IMR-90 (cell line): ENCODE data around the gene SLC9A6. TPM values are rescaled to one million over a fixed set of nuclear protein-coding genes. Genes with fewer than 3 reads are reported as not detected.

Experiments
- ATAC-seq: fragments of 200-7000 bp; cut with Tn5 transposase; 2 replicates; pipeline ENCODE4 v1.9.1; 2020; ENCODE audit warnings: low read depth, mild to moderate bottlenecking, moderate library complexity
- BruUV-seq: library from RNA; stranded (reverse); fragments of 400-500 nt; replicated peaks from 2 replicates; lab custom pipeline; 2021; lab: Mats Ljungman, UMichigan
- CTCF ChIA-PET: fragments of 300-600 bp; formaldehyde crosslinking; extraction: SDS; loops from one replicate; lab custom pipeline; 2021; ENCODE audit warnings: antibody characterized with exemption; lab: Yijun Ruan, JAX
- POLR2A ChIA-PET: fragments of 300-600 bp; sonication (Branson Sonifier 250); formaldehyde crosslinking; loops from one replicate; lab custom pipeline; 2022; ENCODE audit warnings: antibody characterized with exemption; ENCODE audit not compliant: unreplicated experiment; lab: Charles Lee
- DNase-seq: peaks from one replicate; pipeline ENCODE4 v3.0.0; 2013
- H2AFZ ChIP-seq: replicated peaks from 2 replicates; pipeline ENCODE3; 2013; ENCODE audit warnings: low read length, mild to moderate bottlenecking; ENCODE audit not compliant: poor library complexity
- H2AK5ac ChIP-seq: 2 replicates; pipeline ENCODE4 v1.6.1; 2013; ENCODE audit warnings: low read depth, low read length, inconsistent platforms
- H2AK9ac ChIP-seq: replicated peaks from 2 replicates; pipeline ENCODE3; 2013; ENCODE audit warnings: mild to moderate bottlenecking, low read depth, low read length, moderate library complexity; ENCODE audit not compliant: poor library complexity
- H2BK120ac ChIP-seq: 2 replicates; pipeline ENCODE4 v1.6.1; 2013; ENCODE audit warnings: low read depth, low read length, inconsistent platforms
- H2BK15ac ChIP-seq: 3 replicates; pipeline ENCODE4 v1.6.1; 2013; ENCODE audit warnings: low read depth, low read length, inconsistent platforms
- H2BK20ac ChIP-seq: 2 replicates; pipeline ENCODE4 v1.6.1; 2013; ENCODE audit warnings: low read depth, mild to moderate bottlenecking, inconsistent platforms, low read length, moderate library complexity
- H2BK5ac ChIP-seq: 2 replicates; pipeline ENCODE4 v1.6.1; 2013; ENCODE audit warnings: mild to moderate bottlenecking, low read depth, low read length, inconsistent platforms; ENCODE audit not compliant: poor library complexity, severe bottlenecking
- H3K14ac ChIP-seq: replicated peaks from 2 replicates; pipeline ENCODE4 v1.6.1; 2013; ENCODE audit warnings: low read depth, low read length, inconsistent platforms
- H3K18ac ChIP-seq: 2 replicates; pipeline ENCODE4 v1.6.1; 2013; ENCODE audit warnings: low read depth, low read length, control low read depth
- H3K23ac ChIP-seq: 2 replicates; pipeline ENCODE4 v1.6.1; 2013; ENCODE audit warnings: low read depth, low read length, inconsistent platforms
- H3K27ac ChIP-seq: 2 replicates; pipeline ENCODE4 v1.5.1; 2013; ENCODE audit warnings: mild to moderate bottlenecking, control low read depth, low read length; ENCODE audit not compliant: insufficient read depth
- H3K27me3 ChIP-seq: 2 replicates; pipeline ENCODE4 v1.6.1; 2013; ENCODE audit warnings: low read length; ENCODE audit not compliant: control insufficient read depth, insufficient read depth
- H3K36me3 ChIP-seq: 2 replicates; pipeline ENCODE4 v1.6.1; 2013; ENCODE audit warnings: low read length, mixed read lengths; ENCODE audit not compliant: control insufficient read depth, insufficient read depth
- H3K4ac ChIP-seq: 2 replicates; pipeline ENCODE4 v1.6.1; 2013; ENCODE audit warnings: low read depth, low read length, inconsistent platforms
- H3K4me1 ChIP-seq: 2 replicates; pipeline ENCODE4 v1.6.1; 2013; ENCODE audit warnings: low read length, mixed read lengths; ENCODE audit not compliant: control insufficient read depth, insufficient read depth
- H3K4me2 ChIP-seq: 2 replicates; pipeline ENCODE4 v1.6.1; 2013; ENCODE audit warnings: low read depth, mild to moderate bottlenecking, control low read depth, low read length, moderate library complexity
- H3K4me3 ChIP-seq: 2 replicates; pipeline ENCODE4 v1.5.1; 2013; ENCODE audit warnings: low read depth, mild to moderate bottlenecking, control low read depth, low read length, moderate library complexity; ENCODE audit not compliant: insufficient read depth
- H3K56ac ChIP-seq: 2 replicates; pipeline ENCODE4 v1.6.1; 2013; ENCODE audit warnings: low read length, inconsistent platforms; ENCODE audit not compliant: insufficient read depth; ENCODE audit errors: extremely low read depth
- H3K79me1 ChIP-seq, 2 experiments: 2 replicates each; pipeline ENCODE4 v1.6.1; 2013; ENCODE audit warnings: low read length in 2 of 2, inconsistent platforms in 1 of 2, low read depth in 1 of 2
- H3K9ac ChIP-seq: 2 replicates; pipeline ENCODE4 v1.6.1; 2013; ENCODE audit warnings: low read depth, low read length, control low read depth
- H3K9me1 ChIP-seq: 2 replicates; pipeline ENCODE4 v1.6.1; 2013; ENCODE audit warnings: low read length, inconsistent platforms; ENCODE audit not compliant: insufficient read depth
- H3K9me3 ChIP-seq: 2 replicates; pipeline ENCODE4 v1.6.1; 2013; ENCODE audit warnings: low read length; ENCODE audit not compliant: control insufficient read depth, insufficient read depth
- H4K20me1 ChIP-seq: 2 replicates; pipeline ENCODE4 v1.6.1; 2013; ENCODE audit warnings: low read length, inconsistent platforms; ENCODE audit not compliant: insufficient read depth
- H4K5ac ChIP-seq: 2 replicates; pipeline ENCODE4 v1.6.1; 2013; ENCODE audit warnings: mild to moderate bottlenecking, low read depth, low read length, control low read depth
- H4K8ac ChIP-seq, 2 experiments: 2 replicates each; pipeline ENCODE4 v1.6.1; 2013; ENCODE audit warnings: low read depth in 2 of 2, low read length in 2 of 2, control low read depth in 1 of 2, inconsistent platforms in 1 of 2
- H4K91ac ChIP-seq: 2 replicates; pipeline ENCODE4 v1.6.1; 2013; ENCODE audit warnings: low read depth, low read length, inconsistent platforms; ENCODE audit not compliant: insufficient read depth
- BHLHE40 ChIP-seq: fragments of 150-350 bp; IDR thresholded peaks from 2 replicates; pipeline ENCODE4 v1.6.1; 2016; ENCODE audit warnings: mild to moderate bottlenecking, low read depth, low read length
- CEBPB ChIP-seq: IDR thresholded peaks from 2 replicates; pipeline ENCODE4 v1.6.1; 2012; ENCODE audit warnings: low read depth, low read length, improper control_type of control experiment
- CTCF ChIP-seq: conservative IDR thresholded peaks from 2 replicates; pipeline ENCODE4 v1.5.1; 2012; ENCODE audit warnings: mild to moderate bottlenecking, low read depth, low read length, improper control_type of control experiment
- FOS ChIP-seq: fragments of 150-350 bp; IDR thresholded peaks from 2 replicates; pipeline ENCODE4 v1.6.1; 2016; ENCODE audit warnings: low read depth, low read length
- MAFK ChIP-seq: IDR thresholded peaks from 2 replicates; pipeline ENCODE4 v1.6.1; 2012; ENCODE audit warnings: low read depth, low read length, improper control_type of control experiment
- MAZ ChIP-seq: IDR thresholded peaks from 2 replicates; pipeline ENCODE4 v1.6.1; 2012; ENCODE audit warnings: low read depth, mild to moderate bottlenecking, low read length, improper control_type of control experiment, moderate library complexity, borderline replicate concordance
- NFE2L2 ChIP-seq: fragments of 150-350 bp; IDR thresholded peaks from 2 replicates; pipeline ENCODE4 v1.6.1; 2016; ENCODE audit warnings: low read depth, mild to moderate bottlenecking, low read length
- POLR2A ChIP-seq: IDR thresholded peaks from 2 replicates; pipeline ENCODE4 v1.6.1; 2012; ENCODE audit warnings: mild to moderate bottlenecking, low read depth, low read length
- RAD21 ChIP-seq: IDR thresholded peaks from 2 replicates; pipeline ENCODE4 v1.6.1; 2012; ENCODE audit warnings: low read length, improper control_type of control experiment
- RCOR1 ChIP-seq: IDR thresholded peaks from 2 replicates; pipeline ENCODE4 v1.6.1; 2012; ENCODE audit warnings: mild to moderate bottlenecking, low read length, improper control_type of control experiment; ENCODE audit not compliant: insufficient replicate concordance
- RFX5 ChIP-seq: IDR thresholded peaks from 2 replicates; pipeline ENCODE4 v1.8.0; 2012; ENCODE audit warnings: low read depth, mild to moderate bottlenecking, low read length, moderate library complexity
- SMC3 ChIP-seq: fragments of 150-350 bp; IDR thresholded peaks from 2 replicates; pipeline ENCODE4 v1.6.1; 2016; ENCODE audit warnings: low read depth, mild to moderate bottlenecking, antibody characterized with exemption, low read length, moderate library complexity
- WGBS, 2 experiments: methylation state at CpG; one replicate each; pipeline versions ENCODE4 v1.1.5 to v1.1.7; 2013; ENCODE audit warnings: missing lambda C conversion rate in 2 of 2; ENCODE audit not compliant: insufficient read length in 1 of 2; ENCODE audit errors: extremely low coverage in 2 of 2; 5-methylcytosine and 5-hydroxymethylcytosine counted together
- dilution Hi-C: fragments of 300-500 bp; cut with HindIII; formaldehyde crosslinking; loops from one replicate; pipeline ENCODE4 v1.14.3; 2018; ENCODE audit warnings: low sequenced_read_pairs; ENCODE audit not compliant: unreplicated experiment
- in situ Hi-C: fragments of 300-500 bp; cut with MboI; formaldehyde crosslinking; loops from 3 replicates; pipeline ENCODE4 v1.14.3; 2019; ENCODE audit warnings: low sequenced_read_pairs, inconsistent platforms, mixed read lengths
- intact Hi-C: fragments of 100-400 bp; cut with micrococcal nuclease; formaldehyde crosslinking; loops from 2 replicates; pipeline ENCODE4 v1.10.0; 2022
- polyA plus RNA-seq, 3 experiments: library from polyadenylated mRNA; depleted of rRNA; stranded (reverse); fragments of >200 nt; gene quantifications; 2 replicates each; pipeline ENCODE4 v1.2.3, GENCODE V29; 2012; ENCODE audit warnings: low replicate concordance in 1 of 3
- total RNA-seq: library from RNA; depleted of rRNA; stranded (reverse); fragments of >200 nt; gene quantifications from 2 replicates; pipeline ENCODE4 v1.2.3, GENCODE V29; 2012
- TF ChIP-seq, protein P1 (sequence below): fragments of 150-350 bp; IDR thresholded peaks from 2 replicates; pipeline ENCODE4 v1.6.1; 2017; ENCODE audit warnings: mild to moderate bottlenecking, antibody characterized with exemption, low read length, low read depth
- TF ChIP-seq, protein P2 (sequence below): fragments of 150-350 bp; IDR thresholded peaks from 2 replicates; pipeline ENCODE4 v1.6.1; 2016; ENCODE audit warnings: low read depth, mild to moderate bottlenecking, low read length, moderate library complexity, borderline replicate concordance

The SLC9A6 gene
- total and polyA plus RNA-seq, 2 of the 4 experiments (the other 2 are of a cell fraction): 6.9 to 19.0 TPM

- peak; percentile 10 for DNase-seq
Observed at GRCh38 chrX:136094962-136095361, 109.7 kb downstream of the SLC9A6 start.

More at GRCh38 chrX:136094962-136095361, 109.7 kb downstream of the SLC9A6 start:
- H2AK9ac ChIP-seq: no peak overlapping the region
- intact Hi-C loops: no loop called here
- H3K27ac ChIP-seq: no peak overlapping the region
- ChIA-PET POLR2A (no interaction called here), CTCF (no interaction called here)
- no peak overlapping the region for H4K8ac ChIP-seq
- H3K23ac ChIP-seq: no peak overlapping the region
- no peak overlapping the region for H3K18ac ChIP-seq
- no CpG with 5 or more reads among the region's 3 CpGs for WGBS, 2 experiments
- H4K5ac ChIP-seq: no peak overlapping the region
- H3K9me3 ChIP-seq: no peaks in the 10 kb centered on the region
- no TSS peak for BruUV-seq
- H4K20me1 ChIP-seq: no peaks in the 10 kb centered on the region
- no peak overlapping the region for H4K91ac ChIP-seq
- H3K56ac ChIP-seq: no peak overlapping the region
- no peak overlapping the region for H3K4me2 ChIP-seq
- in situ Hi-C loops: no loop called here
- H2BK15ac ChIP-seq: no peak overlapping the region
- no peak; the same call in 1 of the 2 replicates for ATAC-seq
- TF ChIP-seq CTCF (no peak), RCOR1 (no peak), RFX5 (no peak), NFE2L2 (no peak), SMC3 (no peak), RAD21 (no peak), MAZ (no peak), BHLHE40 (no peak), FOS (no peak), POLR2A (no peak), MAFK (no peak), CEBPB (no peak)
- TF ChIP-seq, protein P1, sequence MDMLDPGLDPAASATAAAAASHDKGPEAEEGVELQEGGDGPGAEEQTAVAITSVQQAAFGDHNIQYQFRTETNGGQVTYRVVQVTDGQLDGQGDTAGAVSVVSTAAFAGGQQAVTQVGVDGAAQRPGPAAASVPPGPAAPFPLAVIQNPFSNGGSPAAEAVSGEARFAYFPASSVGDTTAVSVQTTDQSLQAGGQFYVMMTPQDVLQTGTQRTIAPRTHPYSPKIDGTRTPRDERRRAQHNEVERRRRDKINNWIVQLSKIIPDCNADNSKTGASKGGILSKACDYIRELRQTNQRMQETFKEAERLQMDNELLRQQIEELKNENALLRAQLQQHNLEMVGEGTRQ: no peak
- TF ChIP-seq, protein P2, sequence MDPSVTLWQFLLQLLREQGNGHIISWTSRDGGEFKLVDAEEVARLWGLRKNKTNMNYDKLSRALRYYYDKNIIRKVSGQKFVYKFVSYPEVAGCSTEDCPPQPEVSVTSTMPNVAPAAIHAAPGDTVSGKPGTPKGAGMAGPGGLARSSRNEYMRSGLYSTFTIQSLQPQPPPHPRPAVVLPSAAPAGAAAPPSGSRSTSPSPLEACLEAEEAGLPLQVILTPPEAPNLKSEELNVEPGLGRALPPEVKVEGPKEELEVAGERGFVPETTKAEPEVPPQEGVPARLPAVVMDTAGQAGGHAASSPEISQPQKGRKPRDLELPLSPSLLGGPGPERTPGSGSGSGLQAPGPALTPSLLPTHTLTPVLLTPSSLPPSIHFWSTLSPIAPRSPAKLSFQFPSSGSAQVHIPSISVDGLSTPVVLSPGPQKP: no peak
- H3K9me1 ChIP-seq: no peaks in the 10 kb centered on the region
- dilution Hi-C loops: no loop called here
- no peak overlapping the region for H2AFZ ChIP-seq
- no peaks in the 10 kb centered on the region for H3K36me3 ChIP-seq
- no peaks in the 10 kb centered on the region for H3K27me3 ChIP-seq
- no peak overlapping the region for H3K4ac ChIP-seq
- no peak overlapping the region for H2BK5ac ChIP-seq
- no peaks in the 10 kb centered on the region for H3K4me1 ChIP-seq
- no peak overlapping the region for H3K14ac ChIP-seq
- H3K79me1 ChIP-seq: no peaks in the 10 kb centered on the region
- no peak overlapping the region for H2BK20ac ChIP-seq
- no peak overlapping the region for H2AK5ac ChIP-seq
- no peak overlapping the region for H3K4me3 ChIP-seq
- no peak overlapping the region for H3K9ac ChIP-seq
- no peak overlapping the region for H2BK120ac ChIP-seq
